GM11168 (cell line): ENCODE measurements around the gene VPS29.

ENCODE experiments used
- in situ Hi-C: fragments of 300-500 bp; cut with MboI; formaldehyde crosslinking; loops from one replicate; pipeline ENCODE4 v1.12.0; 2022; ENCODE audit warnings: low sequenced_read_pairs; ENCODE audit not compliant: unreplicated experiment

The VPS29 gene

GRCh38 chr12:110453569-110454296, 48.2 kb downstream of the VPS29 start:
- in situ Hi-C loops: loop anchor here (10.0 kb wide), 1 partner anchor 151 kb away; no protein-coding TSS in a partner anchor

- in situ Hi-C loops: loop anchor here (10.0 kb wide), 1 partner anchor 154 kb away; no protein-coding TSS in a partner anchor
These were observed 50.6 kb downstream of the VPS29 start for GRCh38 chr12:110451263-110451662.

GRCh38 chr12:110449799-110450497, 52.0 kb downstream of the VPS29 start, which contains the start of gene ARPC3:
TSS of gene ARPC3 (minus strand) at chr12:110450337. CDS start at chr12:110450260, 77 bp downstream.
- in situ Hi-C loops: loop anchor here (10.0 kb wide), 1 partner anchor 155 kb away; no protein-coding TSS in a partner anchor

GRCh38 chr12:110444455-110444854, 57.5 kb downstream of the VPS29 start:
- in situ Hi-C loops: no loop called here
